Ishikawa (cell line): ENCODE data around the gene TRIM9.

ENCODE experiments used
- CEBPB ChIP-seq: IDR thresholded peaks from 2 replicates; pipeline ENCODE4 v1.6.1; 2012
- CREB1 ChIP-seq: IDR thresholded peaks from 2 replicates; pipeline ENCODE4 v1.6.1; 2012; ENCODE audit warnings: low read depth
- EGR1 ChIP-seq: IDR thresholded peaks from 2 replicates; pipeline ENCODE4 v1.6.1; 2012
- EP300 ChIP-seq: IDR thresholded peaks from 2 replicates; pipeline ENCODE4 v1.6.1; 2012; ENCODE audit warnings: borderline replicate concordance
- FOXM1 ChIP-seq: IDR thresholded peaks from 2 replicates; pipeline ENCODE4 v1.6.1; 2012; ENCODE audit warnings: low read depth, borderline replicate concordance
- NFIC ChIP-seq: IDR thresholded peaks from 2 replicates; pipeline ENCODE4 v1.6.1; 2012
- RAD21 ChIP-seq: IDR thresholded peaks from 2 replicates; pipeline ENCODE4 v1.6.1; 2012; ENCODE audit warnings: low read depth
- TAF1 ChIP-seq: IDR thresholded peaks from 2 replicates; pipeline ENCODE4 v1.6.1; 2012; ENCODE audit warnings: low read depth, mild to moderate bottlenecking
- TCF12 ChIP-seq: IDR thresholded peaks from 2 replicates; pipeline ENCODE4 v1.6.1; 2012; ENCODE audit warnings: low read depth
- TEAD4 ChIP-seq: IDR thresholded peaks from 2 replicates; pipeline ENCODE4 v1.6.1; 2012
- USF1 ChIP-seq: IDR thresholded peaks from 2 replicates; pipeline ENCODE4 v1.6.1; 2012
- YY1 ChIP-seq: IDR thresholded peaks from 2 replicates; pipeline ENCODE4 v1.6.1; 2012; ENCODE audit warnings: low read depth
- ZBTB7A ChIP-seq: IDR thresholded peaks from 2 replicates; pipeline ENCODE4 v1.6.1; 2012; ENCODE audit warnings: low read depth
- TF ChIP-seq, protein P1 (sequence below): IDR thresholded peaks from 2 replicates; pipeline ENCODE4 v1.6.1; 2012
- TF ChIP-seq, protein P2 (sequence below): IDR thresholded peaks from 2 replicates; pipeline ENCODE4 v1.6.1; 2012; ENCODE audit warnings: low read depth, mild to moderate bottlenecking

The TRIM9 gene

GRCh38 chr14:51012055-51012454 lies 82.8 kb downstream of the TRIM9 start:
- TF ChIP-seq YY1 = no peak
- TF ChIP-seq, protein P1, sequence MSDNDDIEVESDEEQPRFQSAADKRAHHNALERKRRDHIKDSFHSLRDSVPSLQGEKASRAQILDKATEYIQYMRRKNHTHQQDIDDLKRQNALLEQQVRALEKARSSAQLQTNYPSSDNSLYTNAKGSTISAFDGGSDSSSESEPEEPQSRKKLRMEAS = no peak

DNA sequence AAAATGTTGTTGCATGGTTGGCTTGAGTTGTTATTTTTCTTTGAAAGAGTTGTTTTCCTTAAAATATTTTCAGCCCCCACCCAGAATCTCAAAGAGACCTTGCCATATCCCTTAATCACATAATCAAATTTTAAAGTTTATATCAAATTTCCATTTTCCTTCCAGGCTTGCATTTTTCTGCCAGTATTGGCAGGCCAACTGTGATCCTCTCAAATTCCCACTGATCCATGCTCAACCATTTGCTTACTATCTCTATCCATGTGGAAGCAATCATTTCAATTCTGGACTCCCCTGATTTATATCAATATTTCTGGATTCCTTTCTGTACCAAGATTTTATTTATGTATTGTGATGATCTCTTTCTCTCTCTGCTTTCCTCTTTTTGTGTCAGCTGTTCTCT lies 86.5 kb downstream of the TRIM9 start:
- TF ChIP-seq CREB1 (no peak), ZBTB7A (no peak), USF1 (no peak), YY1 (no peak), FOXM1 (no peak), RAD21 (no peak), NFIC (no peak), EP300 (no peak), TAF1 (no peak), TCF12 (no peak), EGR1 (no peak), TEAD4 (no peak), CEBPB (no peak)
- TF ChIP-seq, protein P2, sequence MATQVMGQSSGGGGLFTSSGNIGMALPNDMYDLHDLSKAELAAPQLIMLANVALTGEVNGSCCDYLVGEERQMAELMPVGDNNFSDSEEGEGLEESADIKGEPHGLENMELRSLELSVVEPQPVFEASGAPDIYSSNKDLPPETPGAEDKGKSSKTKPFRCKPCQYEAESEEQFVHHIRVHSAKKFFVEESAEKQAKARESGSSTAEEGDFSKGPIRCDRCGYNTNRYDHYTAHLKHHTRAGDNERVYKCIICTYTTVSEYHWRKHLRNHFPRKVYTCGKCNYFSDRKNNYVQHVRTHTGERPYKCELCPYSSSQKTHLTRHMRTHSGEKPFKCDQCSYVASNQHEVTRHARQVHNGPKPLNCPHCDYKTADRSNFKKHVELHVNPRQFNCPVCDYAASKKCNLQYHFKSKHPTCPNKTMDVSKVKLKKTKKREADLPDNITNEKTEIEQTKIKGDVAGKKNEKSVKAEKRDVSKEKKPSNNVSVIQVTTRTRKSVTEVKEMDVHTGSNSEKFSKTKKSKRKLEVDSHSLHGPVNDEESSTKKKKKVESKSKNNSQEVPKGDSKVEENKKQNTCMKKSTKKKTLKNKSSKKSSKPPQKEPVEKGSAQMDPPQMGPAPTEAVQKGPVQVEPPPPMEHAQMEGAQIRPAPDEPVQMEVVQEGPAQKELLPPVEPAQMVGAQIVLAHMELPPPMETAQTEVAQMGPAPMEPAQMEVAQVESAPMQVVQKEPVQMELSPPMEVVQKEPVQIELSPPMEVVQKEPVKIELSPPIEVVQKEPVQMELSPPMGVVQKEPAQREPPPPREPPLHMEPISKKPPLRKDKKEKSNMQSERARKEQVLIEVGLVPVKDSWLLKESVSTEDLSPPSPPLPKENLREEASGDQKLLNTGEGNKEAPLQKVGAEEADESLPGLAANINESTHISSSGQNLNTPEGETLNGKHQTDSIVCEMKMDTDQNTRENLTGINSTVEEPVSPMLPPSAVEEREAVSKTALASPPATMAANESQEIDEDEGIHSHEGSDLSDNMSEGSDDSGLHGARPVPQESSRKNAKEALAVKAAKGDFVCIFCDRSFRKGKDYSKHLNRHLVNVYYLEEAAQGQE = no peak
- TF ChIP-seq, protein P1 = no peak

GRCh38 chr14:51006781-51007211 lies 88.1 kb downstream of the TRIM9 start:
- TF ChIP-seq, protein P1 = no peak
- TF ChIP-seq TAF1 (no peak), EGR1 (no peak), RAD21 (no peak), NFIC (no peak), CREB1 (no peak), ZBTB7A (no peak)

- TF ChIP-seq USF1 = no peak
- no peak for TF ChIP-seq TAF1
- no peak for TF ChIP-seq CEBPB
- TF ChIP-seq TCF12 = no peak
- TF ChIP-seq ZBTB7A = no peak
- TF ChIP-seq, protein P2 = no peak
- TF ChIP-seq YY1 = no peak
- no peak for TF ChIP-seq EGR1
- TF ChIP-seq NFIC = no peak
- TF ChIP-seq EP300 = no peak
- no peak for TF ChIP-seq RAD21
- no peak for TF ChIP-seq FOXM1
Measured at GRCh38 chr14:51006324-51006723, 88.6 kb downstream of the TRIM9 start.

DNA sequence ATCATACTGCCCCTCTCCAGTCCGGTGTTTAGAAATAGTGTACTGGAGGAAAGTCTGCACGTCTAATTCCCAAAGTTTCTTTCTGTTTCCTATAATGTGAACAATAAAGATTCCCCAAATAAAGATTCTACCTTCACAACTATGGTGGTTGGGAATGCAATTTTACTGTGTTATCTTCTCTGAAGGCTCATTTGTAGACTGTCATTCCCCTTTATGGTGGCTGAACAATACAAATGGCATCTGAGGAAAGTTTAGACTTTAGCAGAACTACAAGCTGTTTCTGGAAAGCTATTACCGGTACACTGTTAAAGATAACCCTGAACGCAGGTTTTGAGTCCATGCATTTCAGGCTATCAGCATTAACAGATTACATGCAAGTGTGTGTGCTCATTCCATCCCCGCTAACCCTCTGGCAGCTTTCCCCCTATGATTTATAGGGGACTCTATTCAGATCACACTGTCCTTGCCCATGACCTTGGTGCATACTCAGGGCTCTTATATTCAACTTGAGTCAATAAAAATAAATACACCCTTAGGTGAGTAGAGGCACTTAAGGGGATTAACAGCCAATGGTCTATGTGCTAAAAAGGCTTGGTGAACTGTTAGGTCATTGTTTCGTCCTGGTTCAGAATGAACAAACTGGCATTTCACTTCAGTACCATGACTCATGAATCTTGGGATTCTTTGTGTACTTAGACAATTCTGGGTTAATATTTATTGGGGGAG lies 89.9 kb downstream of the TRIM9 start:
- TF ChIP-seq CEBPB = no peak

DNA sequence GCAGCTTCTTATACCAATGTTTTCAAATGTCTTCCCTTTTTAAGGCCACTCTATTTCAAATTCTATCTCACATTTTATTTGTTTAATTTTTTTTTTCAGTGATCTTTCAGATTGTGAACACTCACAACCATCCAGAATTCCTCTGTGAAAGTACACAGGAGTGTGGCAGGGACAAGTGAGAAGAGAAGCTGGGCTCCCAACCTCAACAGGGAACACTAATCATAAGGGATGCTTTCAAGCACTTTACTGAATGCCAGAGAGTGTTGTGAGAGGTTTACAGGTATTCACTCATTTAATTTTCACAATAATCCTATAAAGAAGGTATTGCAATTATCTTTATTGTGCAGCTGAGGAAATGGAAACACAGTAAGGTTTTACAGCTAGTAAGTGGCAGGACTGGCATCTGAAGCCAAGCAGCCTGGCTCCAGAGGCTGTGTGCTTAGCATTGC lies 90.5 kb downstream of the TRIM9 start:
- TF ChIP-seq, protein P2 = no peak
- TF ChIP-seq, protein P1 = no peak
- TF ChIP-seq NFIC (no peak), RAD21 (no peak), ZBTB7A (no peak), CREB1 (no peak)
